ENCODE data around the gene PCDHA4.
"Not testable (repeated sequence)": the region's sequence is repeated elsewhere in the genome, so short reads cannot be mapped to it uniquely, and the experiment has no call there.

- not testable (repeated sequence) for TF ChIP-seq CTCF (conservative IDR thresholded peaks at IDR 0.05; ENCODE audit: low read depth, low read length); EZH2 (IDR thresholded peaks at IDR 0.05; ENCODE audit: low read length, unreplicated experiment)
Measured at GRCh38 chr5:140829511-140830501, 22.9 kb downstream of the PCDHA4 start.

All from PC-3 (cell line).